ENCODE results near the gene DSCAML1. TPM values are rescaled to one million over a fixed set of nuclear protein-coding genes. Genes with fewer than 3 reads are reported as not detected.
A peak's percentile ranks its signal among the peaks of the same experiment; 100 is the strongest.

DSCAML1 gene
- total RNA-seq, 1 donor, result not detected

GRCh38 chr11:117629891-117630538, 167.0 kb downstream of the DSCAML1 start:
- no peak overlapping the region for H3K4me3 ChIP-seq (ENCODE audit: low read depth, low read length)
- TF ChIP-seq CTCF (IDR thresholded peaks at IDR 0.05; ENCODE audit: insufficient read depth, low read depth, low read length), result no peak
- DNase-seq (ENCODE audit: low read depth), result no peak

GRCh38 chr11:117629146-117629545, 167.9 kb downstream of the DSCAML1 start:
- no peak for TF ChIP-seq CTCF (IDR thresholded peaks at IDR 0.05; ENCODE audit: insufficient read depth, low read depth, low read length)
- no peak overlapping the region for H3K4me3 ChIP-seq (ENCODE audit: low read depth, low read length)
- no peak for DNase-seq (ENCODE audit: low read depth)

GRCh38 chr11:117627259-117627658, 169.8 kb downstream of the DSCAML1 start:
- no peak for DNase-seq (ENCODE audit: low read depth)
- TF ChIP-seq CTCF (IDR thresholded peaks at IDR 0.05; ENCODE audit: insufficient read depth, low read depth, low read length), result no peak
- H3K4me3 ChIP-seq (ENCODE audit: low read depth, low read length), result no peak overlapping the region

- no peak overlapping the region for H3K4me3 ChIP-seq (ENCODE audit: low read depth, low read length)
- no peak for DNase-seq (ENCODE audit: low read depth)
- TF ChIP-seq CTCF (IDR thresholded peaks at IDR 0.05; ENCODE audit: insufficient read depth, low read depth, low read length), result no peak
These were observed 170.4 kb downstream of the DSCAML1 start for GRCh38 chr11:117626576-117626975.

GRCh38 chr11:117625237-117625636, 171.8 kb downstream of the DSCAML1 start:
- H3K4me3 ChIP-seq (ENCODE audit: low read depth, low read length), result no peak overlapping the region
- no peak for DNase-seq (ENCODE audit: low read depth)
- TF ChIP-seq CTCF (IDR thresholded peaks at IDR 0.05; ENCODE audit: insufficient read depth, low read depth, low read length), result no peak

- no peak for DNase-seq (ENCODE audit: low read depth)
- H3K4me3 ChIP-seq (ENCODE audit: low read depth, low read length), result no peak overlapping the region
- no peak for TF ChIP-seq CTCF (IDR thresholded peaks at IDR 0.05; ENCODE audit: insufficient read depth, low read depth, low read length)
These were observed 173.2 kb downstream of the DSCAML1 start for GRCh38 chr11:117623831-117624271.

GRCh38 chr11:117621226-117621625, 175.8 kb downstream of the DSCAML1 start:
- H3K4me3 ChIP-seq (ENCODE audit: low read depth, low read length), result no peak overlapping the region

More at GRCh38 chr11:117621226-117621625, 175.8 kb downstream of the DSCAML1 start:
- peak; percentile 1 for DNase-seq (ENCODE audit: low read depth)
- TF ChIP-seq CTCF (IDR thresholded peaks at IDR 0.05; ENCODE audit: insufficient read depth, low read depth, low read length), result peak; percentile 52
